Caco-2 (cell line): Measurements from ENCODE around the gene ING3. TPM values are rescaled to one million over a fixed set of nuclear protein-coding genes. Genes with fewer than 3 reads are reported as not detected.
"Not testable (repeated sequence)": the region's sequence is repeated elsewhere in the genome, so short reads cannot be mapped to it uniquely, and the experiment has no call there.

ENCODE experiments used
- BruUV-seq: library from RNA; stranded (reverse); fragments of 400-500 nt; replicated peaks from 2 replicates; lab custom pipeline; 2021; lab: Mats Ljungman, UMichigan
- CTCF ChIA-PET: fragments of 300-600 bp; sonication (Branson Sonifier 250); formaldehyde crosslinking; loops from one replicate; lab custom pipeline; 2022; ENCODE audit warnings: antibody characterized with exemption; lab: Charles Lee
- POLR2A ChIA-PET: fragments of 300-600 bp; sonication (Branson Sonifier 250); formaldehyde crosslinking; loops from one replicate; lab custom pipeline; 2022; ENCODE audit warnings: antibody characterized with exemption; lab: Charles Lee
- DNase-seq, 2 experiments: peaks; one replicate each; pipeline versions ENCODE4 v3.0.0 to v3.0.0-alpha.2; 2020 to 2022
- H3K27me3 ChIP-seq: replicated peaks from 2 replicates; pipeline ENCODE4 v1.6.0; 2011; ENCODE audit warnings: low read length; ENCODE audit not compliant: control insufficient read depth, insufficient read depth
- H3K36me3 ChIP-seq: 2 replicates; pipeline ENCODE4 v1.5.1; 2011; ENCODE audit warnings: low read length; ENCODE audit not compliant: control insufficient read depth, insufficient read depth
- H3K4me1 ChIP-seq: fragments of 250-450 bp; sonication (Bioruptor Pico); 2 replicates; pipeline ENCODE4 v1.5.1; 2020; ENCODE audit warnings: mild to moderate bottlenecking
- H3K4me3 ChIP-seq: 2 replicates; pipeline ENCODE4 v1.5.1; 2011; ENCODE audit warnings: low read depth, mild to moderate bottlenecking, control low read depth, low read length
- H3K9me3 ChIP-seq: fragments of 250-450 bp; sonication (Bioruptor Pico); 2 replicates; pipeline ENCODE4 v1.5.1; 2020; ENCODE audit warnings: mild to moderate bottlenecking, moderate library complexity
- H3K27ac Mint-ChIP-seq: one replicate; pipeline ENCODE4 v1.8.0; 2022; ENCODE audit warnings: mixed read lengths; ENCODE audit not compliant: unreplicated experiment
- H3K27me3 Mint-ChIP-seq: one replicate; pipeline ENCODE4 v1.8.0; 2022; ENCODE audit warnings: mixed read lengths; ENCODE audit not compliant: insufficient read depth, unreplicated experiment
- H3K36me3 Mint-ChIP-seq: one replicate; pipeline ENCODE4 v1.8.0; 2022; ENCODE audit warnings: mild to moderate bottlenecking, mixed read lengths; ENCODE audit not compliant: insufficient read depth, unreplicated experiment
- H3K4me1 Mint-ChIP-seq: one replicate; pipeline ENCODE4 v1.8.0; 2022; ENCODE audit warnings: low read depth, mixed read lengths; ENCODE audit not compliant: unreplicated experiment
- H3K4me3 Mint-ChIP-seq: one replicate; pipeline ENCODE4 v1.8.0; 2022; ENCODE audit warnings: mild to moderate bottlenecking, moderate library complexity, mixed read lengths; ENCODE audit not compliant: unreplicated experiment
- H3K9me3 Mint-ChIP-seq: one replicate; pipeline ENCODE4 v1.8.0; 2022; ENCODE audit warnings: mixed read lengths; ENCODE audit not compliant: unreplicated experiment
- intact Hi-C: fragments of 100-400 bp; cut with micrococcal nuclease; formaldehyde crosslinking; loops from one replicate; pipeline ENCODE4 v1.10.0; 2022; ENCODE audit not compliant: unreplicated experiment
- total RNA-seq: library from RNA; stranded (reverse); gene quantifications from 2 replicates; pipeline ENCODE4 v1.2.3, GENCODE V29; 2022
- TF ChIP-seq, protein P1 (sequence below), 2 experiments: fragments of 200-600 bp in 1 of 2; IDR thresholded peaks; 1 replicate in 1 of 2; 2 replicates in 1 of 2; pipeline versions ENCODE4 v1.5.1 to v1.8.0; 2011 to 2022; ENCODE audit warnings: antibody characterized with exemption in 1 of 2, control low read depth in 1 of 2, inconsistent platforms in 1 of 2, low read depth in 1 of 2, low read length in 1 of 2, mild to moderate bottlenecking in 1 of 2, moderate library complexity in 1 of 2; ENCODE audit not compliant: insufficient read depth in 1 of 2, severe bottlenecking in 1 of 2, unreplicated experiment in 1 of 2

ING3 gene
- total RNA-seq, 1 experiment from 2014 or later: 14.6 TPM

DNA sequence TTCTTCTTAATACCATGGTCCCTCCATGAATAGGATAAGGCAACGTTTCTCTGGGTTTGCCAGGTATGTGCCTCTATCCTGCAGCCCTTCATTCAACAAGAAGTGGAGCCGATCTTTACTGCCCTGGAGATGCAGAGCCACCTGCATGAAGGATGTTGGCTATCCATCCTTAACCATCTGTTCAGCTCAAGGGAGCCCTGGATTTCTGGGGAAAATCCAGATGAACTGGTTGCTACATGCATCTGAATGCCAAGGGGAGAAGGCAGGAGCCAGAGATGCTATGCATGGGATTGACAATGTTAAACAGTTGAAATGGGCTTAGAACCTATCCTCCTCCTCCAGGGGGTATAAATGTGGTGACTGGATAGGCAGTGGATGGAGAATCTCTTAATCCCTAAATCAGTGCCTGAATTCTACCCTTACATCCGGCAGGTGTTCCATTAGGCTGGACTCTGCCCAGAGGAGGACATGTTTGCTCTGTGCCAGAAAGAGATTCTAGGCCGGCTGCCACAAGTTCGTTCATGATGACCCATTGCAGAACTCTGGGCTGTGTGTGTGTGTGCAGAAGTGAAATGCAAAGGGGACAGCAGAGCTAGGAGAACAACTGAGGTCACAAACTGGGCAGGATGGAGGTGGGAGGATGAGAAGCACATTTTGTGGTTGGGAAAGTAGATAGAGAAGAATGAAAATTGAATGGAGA lies 53.6 kb downstream of the ING3 start:
- H3K4me1 Mint-ChIP-seq: peaks cover 12% of the 10 kb centered on the region
- H3K4me3 Mint-ChIP-seq: no peak overlapping the region
- ChIA-PET POLR2A (no interaction called here), CTCF (no interaction called here)
- H3K9me3 Mint-ChIP-seq: peaks cover 9% of the 10 kb centered on the region
- TF ChIP-seq, protein P1, sequence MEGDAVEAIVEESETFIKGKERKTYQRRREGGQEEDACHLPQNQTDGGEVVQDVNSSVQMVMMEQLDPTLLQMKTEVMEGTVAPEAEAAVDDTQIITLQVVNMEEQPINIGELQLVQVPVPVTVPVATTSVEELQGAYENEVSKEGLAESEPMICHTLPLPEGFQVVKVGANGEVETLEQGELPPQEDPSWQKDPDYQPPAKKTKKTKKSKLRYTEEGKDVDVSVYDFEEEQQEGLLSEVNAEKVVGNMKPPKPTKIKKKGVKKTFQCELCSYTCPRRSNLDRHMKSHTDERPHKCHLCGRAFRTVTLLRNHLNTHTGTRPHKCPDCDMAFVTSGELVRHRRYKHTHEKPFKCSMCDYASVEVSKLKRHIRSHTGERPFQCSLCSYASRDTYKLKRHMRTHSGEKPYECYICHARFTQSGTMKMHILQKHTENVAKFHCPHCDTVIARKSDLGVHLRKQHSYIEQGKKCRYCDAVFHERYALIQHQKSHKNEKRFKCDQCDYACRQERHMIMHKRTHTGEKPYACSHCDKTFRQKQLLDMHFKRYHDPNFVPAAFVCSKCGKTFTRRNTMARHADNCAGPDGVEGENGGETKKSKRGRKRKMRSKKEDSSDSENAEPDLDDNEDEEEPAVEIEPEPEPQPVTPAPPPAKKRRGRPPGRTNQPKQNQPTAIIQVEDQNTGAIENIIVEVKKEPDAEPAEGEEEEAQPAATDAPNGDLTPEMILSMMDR (IDR thresholded peaks at IDR 0.05; ENCODE audit: insufficient read depth in 1 of 2, low read depth in 1 of 2, low read length in 1 of 2, severe bottlenecking in 1 of 2, unreplicated experiment in 1 of 2): no peak
- Histone ChIP-seq H3K4me3 (no peak overlapping the region), H3K4me1 (no peaks in the 10 kb centered on the region), H3K36me3 (no peaks in the 10 kb centered on the region), H3K27me3 (no peaks in the 10 kb centered on the region), H3K9me3 (no peaks in the 10 kb centered on the region)
- H3K27me3 Mint-ChIP-seq: no peaks in the 10 kb centered on the region
- no TSS peak for BruUV-seq
- no peak for DNase-seq
- no peak overlapping the region for H3K27ac Mint-ChIP-seq
- intact Hi-C loops: no loop called here
- H3K36me3 Mint-ChIP-seq: no peaks in the 10 kb centered on the region

DNA sequence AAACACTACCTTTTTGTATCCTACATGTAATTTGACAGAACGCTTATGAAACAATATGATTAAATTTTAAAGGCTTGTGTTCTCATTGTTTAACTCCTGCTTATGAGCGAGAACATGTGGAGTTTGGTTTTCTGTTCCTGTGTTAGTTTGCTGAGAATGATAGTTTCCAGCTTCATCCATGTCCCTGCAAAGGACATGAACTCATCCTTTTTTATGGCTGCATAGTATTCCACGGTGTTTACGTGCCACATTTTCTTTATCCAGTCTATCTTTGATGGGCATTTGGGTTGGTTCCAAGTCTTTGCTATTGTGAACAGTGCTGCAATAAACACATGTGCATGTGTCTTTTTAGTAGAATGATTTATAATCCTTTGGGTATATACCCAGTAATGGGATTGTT lies 54.5 kb downstream of the ING3 start:
- H3K27me3 Mint-ChIP-seq, H3K36me3 ChIP-seq, H3K27me3 ChIP-seq, H3K9me3 ChIP-seq, DNase-seq, CTCF ChIA-PET, H3K36me3 Mint-ChIP-seq, BruUV-seq, H3K4me3 ChIP-seq, H3K27ac Mint-ChIP-seq, H3K4me1 ChIP-seq, POLR2A ChIA-PET, H3K9me3 Mint-ChIP-seq, intact Hi-C loops, H3K4me3 Mint-ChIP-seq: not testable (repeated sequence)
- peaks cover 12% of the 10 kb centered on the region for H3K4me1 Mint-ChIP-seq

DNA sequence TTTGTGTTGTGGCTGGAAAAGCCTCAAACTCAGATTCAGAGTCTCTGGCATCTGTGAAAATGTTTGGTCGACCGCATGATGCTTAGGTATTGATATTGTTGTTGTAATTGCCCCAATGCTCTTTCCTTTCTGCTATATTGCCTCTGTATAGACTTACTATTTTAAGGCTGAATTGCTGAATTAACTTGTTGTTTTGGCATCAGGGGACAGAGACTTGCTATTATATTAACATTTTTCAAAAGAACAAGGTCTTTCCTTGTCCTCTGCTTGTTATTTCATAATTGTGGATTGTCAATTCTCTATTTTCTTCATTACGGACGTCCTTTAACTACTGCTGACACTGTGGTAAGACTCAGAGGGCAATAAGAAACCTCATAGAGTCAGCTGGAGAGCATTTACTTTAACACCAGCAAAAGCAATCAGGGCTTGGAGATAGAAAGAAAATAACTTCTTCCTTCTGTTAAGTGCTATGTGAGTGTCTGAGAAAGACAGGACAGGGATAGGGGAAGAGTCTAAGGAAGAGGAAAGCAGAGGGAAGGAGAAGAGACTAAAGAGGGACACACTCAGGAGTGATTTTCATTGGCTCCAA lies 55.5 kb downstream of the ING3 start:
- DNase-seq: no peak
- TF ChIP-seq, protein P1 (IDR thresholded peaks at IDR 0.05; ENCODE audit: insufficient read depth in 1 of 2, low read depth in 1 of 2, low read length in 1 of 2, severe bottlenecking in 1 of 2, unreplicated experiment in 1 of 2): no peak
- no peaks in the 10 kb centered on the region for H3K9me3 ChIP-seq
- Mint-ChIP-seq H3K4me1 (peaks cover 12% of the 10 kb centered on the region), H3K27me3 (no peaks in the 10 kb centered on the region), H3K27ac (no peak overlapping the region), H3K4me3 (no peak overlapping the region), H3K9me3 (peaks cover 9% of the 10 kb centered on the region), H3K36me3 (no peaks in the 10 kb centered on the region)
- ChIA-PET POLR2A (no interaction called here), CTCF (no interaction called here)
- no peak overlapping the region for H3K4me3 ChIP-seq
- intact Hi-C loops: no loop called here
- no peaks in the 10 kb centered on the region for H3K27me3 ChIP-seq
- no TSS peak for BruUV-seq
- H3K36me3 ChIP-seq: no peaks in the 10 kb centered on the region
- H3K4me1 ChIP-seq: no peaks in the 10 kb centered on the region
